NT2/D1 (cell line): ENCODE measurements around the gene KCNK3.

Experiments used
- DNase-seq: peaks from one replicate; pipeline ENCODE4 v3.0.0-alpha.2; 2011; ENCODE audit warnings: low read depth, low spot score
- H3K27me3 ChIP-seq: 2 replicates; pipeline ENCODE4 v1.6.0; 2011; ENCODE audit warnings: mild to moderate bottlenecking; ENCODE audit not compliant: insufficient read length, insufficient read depth
- H3K36me3 ChIP-seq: 2 replicates; pipeline ENCODE4 v1.6.1; 2011; ENCODE audit warnings: mild to moderate bottlenecking, low read length, mixed read lengths; ENCODE audit not compliant: insufficient read depth, insufficient read length
- H3K4me1 ChIP-seq: 2 replicates; pipeline ENCODE4 v1.5.1; 2011; ENCODE audit not compliant: insufficient read depth, insufficient read length
- H3K4me3 ChIP-seq: 2 replicates; pipeline ENCODE4 v1.5.1; 2011; ENCODE audit warnings: low read depth; ENCODE audit not compliant: insufficient read length
- H3K9ac ChIP-seq: 2 replicates; pipeline ENCODE4 v1.6.0; 2011; ENCODE audit warnings: low read depth; ENCODE audit not compliant: insufficient read length
- H3K9me3 ChIP-seq: 2 replicates; pipeline ENCODE4 v1.5.1; 2011; ENCODE audit warnings: mild to moderate bottlenecking, low read length; ENCODE audit not compliant: insufficient read depth
- SUZ12 ChIP-seq: IDR thresholded peaks from 2 replicates; pipeline ENCODE4 v1.6.1; 2011; ENCODE audit not compliant: insufficient read length, insufficient read depth; ENCODE audit errors: extremely low read depth
- YY1 ChIP-seq: IDR thresholded peaks from 2 replicates; pipeline ENCODE4 v1.6.1; 2011; ENCODE audit not compliant: insufficient read length, insufficient read depth
- ZNF274 ChIP-seq: IDR thresholded peaks from 2 replicates; pipeline ENCODE4 v1.6.1; 2011; ENCODE audit warnings: mild to moderate bottlenecking, low read depth, low read length

KCNK3 gene

GRCh38 chr2:26769089-26769761, 76.7 kb downstream of the KCNK3 start:
- peaks cover 39% of the 10 kb centered on the region for H3K36me3 ChIP-seq
- no peak overlapping the region for H3K4me3 ChIP-seq
- DNase-seq: no peak
- H3K4me1 ChIP-seq: peaks cover 12% of the 10 kb centered on the region
- H3K9me3 ChIP-seq: no peaks in the 10 kb centered on the region
- TF ChIP-seq ZNF274 (no peak), SUZ12 (no peak), YY1 (no peak)
- H3K27me3 ChIP-seq: no peaks in the 10 kb centered on the region
- H3K9ac ChIP-seq: peak overlapping the region; percentile 5

- Histone ChIP-seq H3K9ac (no peak overlapping the region), H3K9me3 (no peaks in the 10 kb centered on the region), H3K36me3 (peaks cover 58% of the 10 kb centered on the region), H3K27me3 (no peaks in the 10 kb centered on the region), H3K4me1 (peaks cover 14% of the 10 kb centered on the region), H3K4me3 (no peak overlapping the region)
- TF ChIP-seq ZNF274 (no peak), YY1 (no peak), SUZ12 (no peak)
- DNase-seq: no peak
Measured at GRCh38 chr2:26770986-26771586, 78.6 kb downstream of the KCNK3 start.

- DNase-seq: no peak
- H3K9me3 ChIP-seq: no peaks in the 10 kb centered on the region
- H3K9ac ChIP-seq: no peak overlapping the region
- peaks cover 68% of the 10 kb centered on the region for H3K36me3 ChIP-seq
- TF ChIP-seq SUZ12: no peak
- no peak for TF ChIP-seq YY1
- TF ChIP-seq ZNF274: no peak
- H3K4me3 ChIP-seq: no peak overlapping the region
- no peaks in the 10 kb centered on the region for H3K27me3 ChIP-seq
- peaks cover 15% of the 10 kb centered on the region for H3K4me1 ChIP-seq
Measured at GRCh38 chr2:26772064-26773001, 79.8 kb downstream of the KCNK3 start.

- no peaks in the 10 kb centered on the region for H3K27me3 ChIP-seq
- H3K36me3 ChIP-seq: peaks cover 78% of the 10 kb centered on the region
- peaks cover 5% of the 10 kb centered on the region for H3K4me1 ChIP-seq
- no peak overlapping the region for H3K4me3 ChIP-seq
- no peak for TF ChIP-seq ZNF274
- TF ChIP-seq SUZ12: no peak
- TF ChIP-seq YY1: no peak
- no peaks in the 10 kb centered on the region for H3K9me3 ChIP-seq
- no peak overlapping the region for H3K9ac ChIP-seq
- DNase-seq: no peak
Measured at GRCh38 chr2:26776195-26776800, 83.8 kb downstream of the KCNK3 start.

GRCh38 chr2:26778098-26778497, 85.6 kb downstream of the KCNK3 start:
- no peaks in the 10 kb centered on the region for H3K9me3 ChIP-seq
- H3K9ac ChIP-seq: no peak overlapping the region
- H3K36me3 ChIP-seq: peaks cover 71% of the 10 kb centered on the region
- peaks cover 5% of the 10 kb centered on the region for H3K4me1 ChIP-seq
- TF ChIP-seq ZNF274: no peak
- TF ChIP-seq SUZ12: no peak
- no peak for TF ChIP-seq YY1
- H3K27me3 ChIP-seq: no peaks in the 10 kb centered on the region
- no peak for DNase-seq
- no peak overlapping the region for H3K4me3 ChIP-seq

- Histone ChIP-seq H3K9me3 (no peaks in the 10 kb centered on the region), H3K27me3 (no peaks in the 10 kb centered on the region), H3K9ac (no peak overlapping the region), H3K4me1 (peaks cover 5% of the 10 kb centered on the region), H3K4me3 (no peak overlapping the region), H3K36me3 (peaks cover 71% of the 10 kb centered on the region)
- no peak for TF ChIP-seq ZNF274
- TF ChIP-seq SUZ12: no peak
- TF ChIP-seq YY1: no peak
- DNase-seq: no peak
Measured at GRCh38 chr2:26778507-26778906, 86.0 kb downstream of the KCNK3 start.
